B cell (primary cell): Measurements from ENCODE around the gene CXorf51A. TPM values are rescaled to one million over a fixed set of nuclear protein-coding genes. Genes with fewer than 3 reads are reported as not detected.

Source experiments
- polyA plus RNA-seq: library from polyadenylated mRNA; depleted of rRNA; stranded (reverse); fragments of >200 nt; gene quantifications from 2 replicates; pipeline ENCODE4 v1.2.3, GENCODE V29; 2012
- total RNA-seq, 2 donors: library from RNA; stranded (reverse); fragments of 120-200 nt in 1 of 2; gene quantifications; 1 replicate in 1 of 2; 2 replicates in 1 of 2; pipeline versions ENCODE4 v1.2.3 to v1.2.4, GENCODE V29; 2013 to 2022

CXorf51A gene
- total and polyA plus RNA-seq, 2 donors (not counting 1 experiment from before 2014, with no cell fraction given): not detected

Other genes starting within 250 kb of the CXorf51A start
- not detected in 2 replicates for gene CXorf51B, start 5.0 kb downstream of the CXorf51A start, total RNA-seq
- not detected in 2 replicates for gene CXorf51B, start 5.0 kb downstream of the CXorf51A start, polyA plus RNA-seq